Fibroblast of mammary gland (primary cell): ENCODE data around the gene RABGAP1L.

Experiments used
- DNase-seq: peaks from one replicate; pipeline ENCODE4 v3.0.0-alpha.2; 2010; ENCODE audit warnings: low read depth
- H3K4me3 ChIP-seq: 2 replicates; pipeline ENCODE4 v1.5.1; 2011; ENCODE audit warnings: low read depth, mild to moderate bottlenecking, low read length, moderate library complexity; ENCODE audit not compliant: control insufficient read depth
- CTCF ChIP-seq: conservative IDR thresholded peaks from 2 replicates; pipeline ENCODE4 v1.5.1; 2011; ENCODE audit warnings: low read depth, low read length, inconsistent platforms; ENCODE audit not compliant: control insufficient read depth, insufficient read depth

RABGAP1L gene

GRCh38 chr1:174215766-174216165, 56.4 kb downstream of the RABGAP1L start:
- no peak for TF ChIP-seq CTCF
- no peak for DNase-seq
- H3K4me3 ChIP-seq, result no peak overlapping the region

DNA sequence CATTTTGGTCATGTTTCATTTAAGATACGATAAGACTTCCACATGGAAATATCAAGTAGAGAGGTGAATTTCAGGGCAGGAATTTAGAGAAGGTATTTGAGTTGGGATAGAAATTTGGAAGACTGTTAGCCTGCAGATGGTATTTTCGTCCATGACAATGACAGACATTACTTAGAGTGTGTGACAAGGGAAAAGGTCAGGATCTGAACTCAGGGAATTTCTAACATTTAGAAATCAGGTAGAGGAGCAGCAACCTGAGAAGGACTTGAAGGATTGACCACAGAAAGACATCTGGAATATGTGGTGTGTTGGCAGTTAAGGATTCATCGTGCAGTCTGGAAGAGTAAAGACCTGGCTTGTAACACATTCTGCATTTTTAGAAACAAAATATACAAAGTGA, 57.9 kb downstream of the RABGAP1L start:
- no peak overlapping the region for H3K4me3 ChIP-seq
- TF ChIP-seq CTCF, result no peak
- peak; percentile 12 for DNase-seq

DNA sequence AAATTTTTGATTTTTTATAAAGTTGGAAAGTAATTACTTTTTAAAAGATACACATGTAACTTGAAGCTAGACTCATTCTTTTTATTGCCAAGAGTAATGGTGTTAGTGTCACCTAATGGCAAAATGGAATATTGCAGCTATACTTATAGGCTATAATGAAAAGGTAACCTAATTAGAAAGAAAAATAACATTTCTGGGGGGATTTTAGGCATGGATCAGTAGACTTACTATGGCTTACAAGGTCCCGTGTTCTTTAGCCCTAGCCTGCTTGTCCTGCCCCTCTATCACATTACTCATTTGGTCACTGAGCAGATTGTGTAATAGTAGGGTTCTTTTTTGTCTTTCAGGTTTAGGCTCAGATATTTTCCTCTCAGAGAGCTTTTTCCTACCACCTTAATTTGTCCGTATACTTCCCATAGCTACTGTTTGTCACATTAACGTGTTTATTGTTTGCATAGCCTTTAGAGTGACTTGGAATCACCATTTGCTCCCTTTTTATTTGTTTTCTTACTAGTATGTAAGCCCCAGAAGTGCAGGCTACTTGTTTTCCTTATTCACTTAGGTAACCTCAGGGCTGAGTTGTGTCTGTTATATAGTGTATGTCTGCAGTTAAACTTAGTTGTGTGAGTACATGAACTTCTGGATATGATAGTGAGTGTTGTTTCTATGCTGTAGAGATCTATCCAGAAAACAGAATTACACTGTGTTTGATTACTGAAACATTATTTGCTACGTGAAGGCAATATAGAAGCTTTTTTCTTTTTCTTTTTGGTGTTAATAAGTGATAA, 58.7 kb downstream of the RABGAP1L start:
- peak; percentile 71 for TF ChIP-seq CTCF
- no peak overlapping the region for H3K4me3 ChIP-seq
- peak; percentile 56 for DNase-seq

DNA sequence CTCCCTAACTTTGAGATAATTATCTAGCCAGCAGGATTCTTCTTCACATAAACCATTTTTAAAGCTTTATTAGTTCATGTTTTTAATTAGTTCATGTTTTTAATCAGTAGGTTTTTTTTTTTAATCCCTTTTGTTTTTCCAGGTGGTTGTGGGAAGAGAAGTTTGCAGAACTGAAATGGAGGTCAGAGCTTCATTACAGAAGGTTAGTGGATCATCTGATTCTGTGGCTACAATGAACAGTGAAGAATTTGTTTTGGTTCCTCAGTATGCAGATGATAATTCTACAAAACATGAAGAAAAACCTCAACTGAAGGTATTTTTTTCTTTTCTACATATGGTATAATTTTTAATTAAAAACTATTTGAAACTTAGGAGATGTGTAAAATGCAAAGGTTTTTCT, 59.7 kb downstream of the RABGAP1L start:
- TF ChIP-seq CTCF, result no peak
- peak; percentile 48 for DNase-seq
- no peak overlapping the region for H3K4me3 ChIP-seq

DNA sequence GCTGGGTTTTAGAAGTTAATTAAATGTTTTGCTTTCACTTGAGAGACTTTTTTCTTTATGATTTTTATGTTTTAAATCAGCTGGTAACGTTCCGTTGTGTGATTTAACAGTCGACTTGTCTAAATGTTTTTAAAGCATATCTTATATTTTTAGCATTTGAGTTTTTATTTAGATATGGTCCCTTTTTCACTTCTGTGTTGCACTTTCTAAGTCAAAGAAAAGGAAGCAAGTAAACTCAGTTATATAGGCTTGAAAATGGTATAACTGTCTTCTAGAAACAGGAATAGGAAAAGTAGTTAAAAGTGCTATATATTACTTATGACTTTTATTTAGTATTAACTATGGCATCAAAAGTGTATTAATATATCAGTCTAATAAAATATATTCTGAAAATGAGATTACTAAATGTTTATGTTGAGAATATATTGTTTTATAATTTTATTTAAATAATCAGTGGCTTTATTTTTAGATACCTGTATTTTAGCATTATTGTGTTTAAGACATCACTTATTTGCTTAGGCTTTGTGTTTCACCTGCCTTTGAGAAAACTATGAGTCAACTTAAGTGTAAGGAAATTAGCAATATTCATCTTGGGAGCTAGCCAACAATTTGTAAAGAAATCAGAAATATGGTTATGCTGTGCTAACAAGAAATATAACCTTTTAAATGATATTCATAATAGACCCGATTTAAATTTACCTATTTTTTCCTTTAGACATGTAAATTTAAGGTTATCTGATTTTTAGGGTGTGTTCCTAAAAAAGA, 60.5 kb downstream of the RABGAP1L start:
- no peak overlapping the region for H3K4me3 ChIP-seq
- no peak for DNase-seq
- no peak for TF ChIP-seq CTCF

DNA sequence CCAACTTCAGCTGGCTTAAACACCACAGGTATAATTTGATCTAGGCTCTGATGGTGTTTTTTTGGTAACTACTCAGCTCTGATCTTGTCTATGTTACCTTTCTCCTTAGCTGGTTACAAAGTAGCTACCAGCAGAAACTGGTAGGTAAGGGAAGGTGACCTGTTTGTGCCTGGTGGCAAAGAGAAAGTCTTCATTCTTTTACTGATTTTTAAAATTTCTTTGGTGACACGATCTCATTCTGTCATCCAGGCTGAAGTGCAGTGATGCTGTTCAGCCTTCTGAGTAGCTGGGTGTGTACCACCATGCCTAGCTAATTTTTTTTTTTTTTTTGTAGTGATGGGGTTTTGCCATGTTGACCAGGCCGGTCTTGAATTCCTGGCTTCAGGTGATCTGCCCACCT, 62.4 kb downstream of the RABGAP1L start:
- DNase-seq, result no peak
- TF ChIP-seq CTCF, result no peak

More for the DNA sequence above, 62.4 kb downstream of the RABGAP1L start:
- no peak overlapping the region for H3K4me3 ChIP-seq
